ENCODE measurements around the gene VWA5B2.

GRCh38 chr3:184258926-184259325 is 29.5 kb downstream of the VWA5B2 start:
- no peak for TF ChIP-seq CTCF (conservative IDR thresholded peaks at IDR 0.05; ENCODE audit: low read depth in 2 of 2)
- TF ChIP-seq, protein P1, sequence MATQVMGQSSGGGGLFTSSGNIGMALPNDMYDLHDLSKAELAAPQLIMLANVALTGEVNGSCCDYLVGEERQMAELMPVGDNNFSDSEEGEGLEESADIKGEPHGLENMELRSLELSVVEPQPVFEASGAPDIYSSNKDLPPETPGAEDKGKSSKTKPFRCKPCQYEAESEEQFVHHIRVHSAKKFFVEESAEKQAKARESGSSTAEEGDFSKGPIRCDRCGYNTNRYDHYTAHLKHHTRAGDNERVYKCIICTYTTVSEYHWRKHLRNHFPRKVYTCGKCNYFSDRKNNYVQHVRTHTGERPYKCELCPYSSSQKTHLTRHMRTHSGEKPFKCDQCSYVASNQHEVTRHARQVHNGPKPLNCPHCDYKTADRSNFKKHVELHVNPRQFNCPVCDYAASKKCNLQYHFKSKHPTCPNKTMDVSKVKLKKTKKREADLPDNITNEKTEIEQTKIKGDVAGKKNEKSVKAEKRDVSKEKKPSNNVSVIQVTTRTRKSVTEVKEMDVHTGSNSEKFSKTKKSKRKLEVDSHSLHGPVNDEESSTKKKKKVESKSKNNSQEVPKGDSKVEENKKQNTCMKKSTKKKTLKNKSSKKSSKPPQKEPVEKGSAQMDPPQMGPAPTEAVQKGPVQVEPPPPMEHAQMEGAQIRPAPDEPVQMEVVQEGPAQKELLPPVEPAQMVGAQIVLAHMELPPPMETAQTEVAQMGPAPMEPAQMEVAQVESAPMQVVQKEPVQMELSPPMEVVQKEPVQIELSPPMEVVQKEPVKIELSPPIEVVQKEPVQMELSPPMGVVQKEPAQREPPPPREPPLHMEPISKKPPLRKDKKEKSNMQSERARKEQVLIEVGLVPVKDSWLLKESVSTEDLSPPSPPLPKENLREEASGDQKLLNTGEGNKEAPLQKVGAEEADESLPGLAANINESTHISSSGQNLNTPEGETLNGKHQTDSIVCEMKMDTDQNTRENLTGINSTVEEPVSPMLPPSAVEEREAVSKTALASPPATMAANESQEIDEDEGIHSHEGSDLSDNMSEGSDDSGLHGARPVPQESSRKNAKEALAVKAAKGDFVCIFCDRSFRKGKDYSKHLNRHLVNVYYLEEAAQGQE (IDR thresholded peaks at IDR 0.05; ENCODE audit: unreplicated experiment) = no peak
- no peak for TF ChIP-seq EZH2phosphoT487 (IDR thresholded peaks at IDR 0.05; ENCODE audit: unreplicated experiment)
- TF ChIP-seq POLR2AphosphoS5 (IDR thresholded peaks at IDR 0.05; ENCODE audit: low read depth) = no peak
- no peak for TF ChIP-seq EZH2 (IDR thresholded peaks at IDR 0.05; ENCODE audit: low read depth, unreplicated experiment)
- no peak for TF ChIP-seq NANOG (IDR thresholded peaks at IDR 0.05; ENCODE audit: borderline replicate concordance)
- no peak for TF ChIP-seq CREB1 (CRISPR knock-in tag; IDR thresholded peaks at IDR 0.05; ENCODE audit: low read depth)
- TF ChIP-seq ZNF331 (CRISPR knock-in tag; IDR thresholded peaks at IDR 0.05; ENCODE audit: low read depth) = no peak
